Measurements from ENCODE around the gene PGLYRP4.

- peak; percentile 49 for TF ChIP-seq CTCF (IDR thresholded peaks at IDR 0.05; ENCODE audit: borderline replicate concordance, extremely low read depth, low read length, poor library complexity, severe bottlenecking)
- no peak for TF ChIP-seq EZH2 (IDR thresholded peaks at IDR 0.05; ENCODE audit: borderline replicate concordance, low read depth, low read length, severe bottlenecking)
Measured at GRCh38 chr1:153353226-153353947, 4.7 kb upstream of the PGLYRP4 start.
